ENCODE results near the gene AKIRIN2.

GRCh38 chr6:87729965-87730719 is 28.1 kb upstream of the AKIRIN2 start:
- TF ChIP-seq CTCF (IDR thresholded peaks at IDR 0.05) (no peak), POLR2A (IDR thresholded peaks at IDR 0.05) (no peak)
